T-cell (primary cell): ENCODE data around the gene VWF. TPM values are rescaled to one million over a fixed set of nuclear protein-coding genes. Genes with fewer than 3 reads are reported as not detected.

Experiments
- ATAC-seq, 4 experiments: fragments of 200-7000 bp in 3 of 4; fragments of 150-1000 bp in 1 of 4; cut with Tn5 transposase; replicated peaks in 1 of 4; 1 replicate in 3 of 4; 2 replicates in 1 of 4; pipeline ENCODE4 v1.10.0; 2021; ENCODE audit warnings: moderate library complexity in 3 of 4, mild to moderate bottlenecking in 2 of 4, moderate number of reproducible peaks in 1 of 4
- CTCF ChIA-PET, 2 donors: fragments of 300-600 bp; sonication (Branson Sonifier 250); formaldehyde crosslinking; loops; one replicate each; lab custom pipeline; 2022; ENCODE audit warnings: antibody characterized with exemption in 2 of 2; lab: Charles Lee
- POLR2A ChIA-PET, 2 donors: fragments of 300-600 bp; sonication (Branson Sonifier 250); formaldehyde crosslinking; loops; one replicate each; lab custom pipeline; 2022; ENCODE audit warnings: antibody characterized with exemption in 2 of 2; lab: Charles Lee
- DNase-seq, 35 experiments: peaks; one replicate each; pipeline versions ENCODE4 v3.0.0 to v3.0.0-alpha.2; 2013 to 2023
- H3K27ac ChIP-seq: one replicate; pipeline ENCODE4 v1.5.1; 2013; ENCODE audit warnings: low read length
- H3K27me3 ChIP-seq, 2 experiments: replicated peaks in 1 of 2; 1 replicate in 1 of 2; 2 replicates in 1 of 2; pipeline versions ENCODE4 v1.6.1 to v1.7.0; 2013; ENCODE audit warnings: low read length in 1 of 2, mixed read lengths in 1 of 2; ENCODE audit not compliant: control insufficient read depth in 2 of 2, insufficient read depth in 2 of 2; ENCODE audit errors: extremely low read depth in 1 of 2
- H3K36me3 ChIP-seq, 2 donors: 1 replicate in 1 of 2; 2 replicates in 1 of 2; pipeline versions ENCODE4 v1.6.1 to v1.7.0; 2013; ENCODE audit warnings: low read length in 1 of 2; ENCODE audit not compliant: control insufficient read depth in 2 of 2, insufficient read depth in 1 of 2; ENCODE audit errors: extremely low read depth in 1 of 2
- H3K4me1 ChIP-seq, 2 experiments: 1 replicate in 1 of 2; 2 replicates in 1 of 2; pipeline versions ENCODE4 v1.6.1 to v1.7.0; 2013; ENCODE audit warnings: low read length in 2 of 2, mixed read lengths in 1 of 2; ENCODE audit not compliant: insufficient read depth in 2 of 2, control insufficient read depth in 1 of 2; ENCODE audit errors: extremely low read depth in 1 of 2
- H3K4me3 ChIP-seq, 2 donors: 1 replicate in 1 of 2; 2 replicates in 1 of 2; pipeline versions ENCODE4 v1.5.1 to v1.7.0; 2013; ENCODE audit warnings: mild to moderate bottlenecking in 2 of 2, low read length in 1 of 2, moderate library complexity in 1 of 2; ENCODE audit not compliant: control insufficient read depth in 1 of 2; ENCODE audit errors: extremely low read depth in 1 of 2
- H3K9me3 ChIP-seq: 2 replicates; pipeline ENCODE4 v1.7.0; 2013
- H3K27ac Mint-ChIP-seq, 2 donors: one replicate each; pipeline ENCODE4 v1.8.0; 2020 to 2021; ENCODE audit warnings: mild to moderate bottlenecking in 2 of 2, mixed read lengths in 2 of 2
- H3K27me3 Mint-ChIP-seq, 2 donors: one replicate each; pipeline ENCODE4 v1.8.0; 2021 to 2022; ENCODE audit warnings: mixed read lengths in 2 of 2
- H3K36me3 Mint-ChIP-seq: one replicate; pipeline ENCODE4 v1.8.0; 2021; ENCODE audit warnings: mixed read lengths
- H3K4me1 Mint-ChIP-seq, 3 donors: one replicate each; pipeline ENCODE4 v1.8.0; 2020 to 2022; ENCODE audit warnings: mixed read lengths in 3 of 3, mild to moderate bottlenecking in 1 of 3
- H3K4me3 Mint-ChIP-seq, 3 donors: one replicate each; pipeline ENCODE4 v1.8.0; 2020 to 2022; ENCODE audit warnings: mild to moderate bottlenecking in 3 of 3, mixed read lengths in 3 of 3, moderate library complexity in 3 of 3
- H3K9me3 Mint-ChIP-seq, 3 donors: one replicate each; pipeline ENCODE4 v1.8.0; 2020 to 2022; ENCODE audit warnings: mixed read lengths in 3 of 3
- WGBS: methylation state at CpG from one replicate; pipeline ENCODE4 v1.1.5; 2013; ENCODE audit warnings: missing lambda C conversion rate; ENCODE audit not compliant: insufficient coverage; 5-methylcytosine and 5-hydroxymethylcytosine counted together
- total RNA-seq, 35 experiments: library from RNA in 6 of 35; stranded (reverse) in 6 of 35; fragments of 120-200 nt in 1 of 35; gene quantifications; one replicate each; pipeline versions ENCODE4 v1.2.1 to v1.2.4 and lab custom pipeline; 2013 to 2026

The VWF gene
- total RNA-seq, 5 donors from 2014 or later (not counting 1 experiment from before 2014, with no cell fraction given), result 0.13 to 0.90 (median 0.74) TPM; not detected in 1

GRCh38 chr12:5988088-5988487 is 136.4 kb downstream of the VWF start:
- Histone ChIP-seq H3K4me3 (no peak overlapping the region), H3K9me3 (no peaks in the 10 kb centered on the region), H3K27me3 (peaks cover 0 to 4% of the 10 kb centered on the region in 2 experiments), H3K36me3 (no peaks in the 10 kb centered on the region), H3K27ac (no peak overlapping the region), H3K4me1 (no peaks in the 10 kb centered on the region)
- CTCF ChIA-PET, result interaction anchor here (0.5 to 4.4 kb wide), 18 partner anchors 9 to 322 kb away, joined by 3 to 44 read pairs (median 5); partner anchors contain the start of gene PLEKHG6 (in 1 of the 2)
- Mint-ChIP-seq H3K9me3 (no peaks in the 10 kb centered on the region), H3K27me3 (peaks cover 0 to 1% of the 10 kb centered on the region in 2 donors), H3K27ac (no peak overlapping the region), H3K36me3 (no peaks in the 10 kb centered on the region), H3K4me3 (no peak overlapping the region), H3K4me1 (no peaks in the 10 kb centered on the region)
- POLR2A ChIA-PET, result no interaction called here
- no peak for ATAC-seq
- DNase-seq, result no peak
- WGBS, result 85% methylated on average over 3 of the region's 10 CpGs

- DNase-seq (no peak), ATAC-seq (no peak)
- no peak overlapping the region for H3K4me3 Mint-ChIP-seq
- no peaks in the 10 kb centered on the region for H3K36me3 ChIP-seq
- no peak overlapping the region for H3K27ac ChIP-seq
- peaks cover 0 to 8% of the 10 kb centered on the region in 2 experiments for H3K27me3 ChIP-seq
- H3K4me1 Mint-ChIP-seq, result no peaks in the 10 kb centered on the region
- POLR2A ChIA-PET, result interaction anchor here in 1 of 2 donors (0.6 kb wide), 1 partner anchor 77 kb away, joined by 8 read pairs; no protein-coding TSS in a partner anchor
- WGBS, result 79% methylated on average over 3 of the region's 5 CpGs
- H3K9me3 Mint-ChIP-seq, result no peaks in the 10 kb centered on the region
- H3K9me3 ChIP-seq, result no peaks in the 10 kb centered on the region
- H3K27me3 Mint-ChIP-seq, result peaks cover 0 to 1% of the 10 kb centered on the region in 2 donors
- H3K4me3 ChIP-seq, result no peak overlapping the region
- H3K36me3 Mint-ChIP-seq, result no peaks in the 10 kb centered on the region
- no peaks in the 10 kb centered on the region for H3K4me1 ChIP-seq
- CTCF ChIA-PET, result interaction anchor here (0.5 to 4.1 kb wide), 7 partner anchors 9 to 299 kb away, joined by 3 to 44 read pairs (median 9); no protein-coding TSS in a partner anchor
- no peak overlapping the region for H3K27ac Mint-ChIP-seq
Observed at GRCh38 chr12:5987573-5987972, 136.9 kb downstream of the VWF start.

GRCh38 chr12:5985471-5985870 is 139.0 kb downstream of the VWF start:
- DNase-seq (no peak), ATAC-seq (no peak)
- Mint-ChIP-seq H3K4me1 (no peaks in the 10 kb centered on the region), H3K27ac (no peak overlapping the region), H3K4me3 (no peak overlapping the region), H3K27me3 (peaks cover 0 to 4% of the 10 kb centered on the region in 2 donors), H3K36me3 (no peaks in the 10 kb centered on the region), H3K9me3 (no peaks in the 10 kb centered on the region)
- Histone ChIP-seq H3K4me3 (no peak overlapping the region), H3K9me3 (no peaks in the 10 kb centered on the region), H3K36me3 (no peaks in the 10 kb centered on the region), H3K27ac (no peak overlapping the region), H3K4me1 (no peaks in the 10 kb centered on the region), H3K27me3 (peaks cover 0 to 8% of the 10 kb centered on the region in 2 experiments)
- POLR2A ChIA-PET, result no interaction called here
- 74% methylated on average over 6 of the region's 8 CpGs for WGBS
- CTCF ChIA-PET, result interaction anchor here in 1 of 2 donors (0.6 kb wide), 1 partner anchor 53 kb away, joined by 3 read pairs; no protein-coding TSS in a partner anchor

GRCh38 chr12:5984873-5985272 is 139.6 kb downstream of the VWF start:
- H3K9me3 Mint-ChIP-seq, result no peaks in the 10 kb centered on the region
- peaks cover 0 to 4% of the 10 kb centered on the region in 2 donors for H3K27me3 Mint-ChIP-seq
- no peak overlapping the region for H3K27ac Mint-ChIP-seq
- CTCF ChIA-PET, result interaction anchor here in 1 of 2 donors (0.6 kb wide), 1 partner anchor 54 kb away, joined by 3 read pairs; no protein-coding TSS in a partner anchor
- H3K36me3 ChIP-seq, result no peaks in the 10 kb centered on the region
- H3K27ac ChIP-seq, result no peak overlapping the region
- H3K27me3 ChIP-seq, result peaks cover 0 to 8% of the 10 kb centered on the region in 2 experiments
- POLR2A ChIA-PET, result no interaction called here
- ATAC-seq, result no peak
- H3K4me1 Mint-ChIP-seq, result no peaks in the 10 kb centered on the region
- H3K4me1 ChIP-seq, result no peaks in the 10 kb centered on the region
- H3K4me3 Mint-ChIP-seq, result no peak overlapping the region
- DNase-seq, result no peak
- H3K9me3 ChIP-seq, result no peaks in the 10 kb centered on the region
- no peak overlapping the region for H3K4me3 ChIP-seq
- 80% methylated on average over 7 of the region's 9 CpGs for WGBS
- H3K36me3 Mint-ChIP-seq, result no peaks in the 10 kb centered on the region

- H3K36me3 ChIP-seq, result no peaks in the 10 kb centered on the region
- WGBS, result 62% methylated on average over 2 of the region's 4 CpGs
- no peaks in the 10 kb centered on the region for H3K9me3 ChIP-seq
- ChIA-PET CTCF (no interaction called here), POLR2A (no interaction called here)
- no peaks in the 10 kb centered on the region for H3K4me1 ChIP-seq
- H3K36me3 Mint-ChIP-seq, result no peaks in the 10 kb centered on the region
- H3K27ac Mint-ChIP-seq, result no peak overlapping the region
- no peak overlapping the region for H3K4me3 ChIP-seq
- DNase-seq (no peak), ATAC-seq (no peak)
- peaks cover 2% of the 10 kb centered on the region in 2 donors for H3K27me3 Mint-ChIP-seq
- peaks cover 0 to 4% of the 10 kb centered on the region in 2 experiments for H3K27me3 ChIP-seq
- no peaks in the 10 kb centered on the region for H3K9me3 Mint-ChIP-seq
- no peaks in the 10 kb centered on the region for H3K4me1 Mint-ChIP-seq
- no peak overlapping the region for H3K4me3 Mint-ChIP-seq
- H3K27ac ChIP-seq, result no peak overlapping the region
Observed at GRCh38 chr12:5982106-5982505, 142.4 kb downstream of the VWF start.

- POLR2A ChIA-PET, result no interaction called here
- no peak overlapping the region for H3K4me3 Mint-ChIP-seq
Observed at GRCh38 chr12:5977556-5977955, 146.9 kb downstream of the VWF start.

More at GRCh38 chr12:5977556-5977955, 146.9 kb downstream of the VWF start:
- ATAC-seq (peak in 1 of 4 experiments; percentile 26), DNase-seq (no peak)
- CTCF ChIA-PET, result interaction anchor here in 1 of 2 donors (0.5 kb wide), 1 partner anchor 1699 kb away, joined by 6 read pairs; no protein-coding TSS in a partner anchor
- Mint-ChIP-seq H3K36me3 (no peaks in the 10 kb centered on the region), H3K27me3 (peaks cover 20 to 30% of the 10 kb centered on the region in 2 donors), H3K27ac (no peak overlapping the region), H3K4me1 (no peaks in the 10 kb centered on the region), H3K9me3 (no peaks in the 10 kb centered on the region)
- no CpG with 5 or more reads among the region's 6 CpGs for WGBS
- H3K4me3 ChIP-seq, result no peak overlapping the region
- no peaks in the 10 kb centered on the region for H3K4me1 ChIP-seq
- no peaks in the 10 kb centered on the region for H3K9me3 ChIP-seq
- no peaks in the 10 kb centered on the region for H3K36me3 ChIP-seq
- no peak overlapping the region for H3K27ac ChIP-seq
- H3K27me3 ChIP-seq, result peaks cover 0 to 14% of the 10 kb centered on the region in 2 experiments
